Smooth muscle cell (in vitro differentiated cells): ENCODE results near the gene AHNAK. TPM values are rescaled to one million over a fixed set of nuclear protein-coding genes. Genes with fewer than 3 reads are reported as not detected.

Experiments
- DNase-seq: peaks from one replicate; lab custom pipeline; 2025; ENCODE audit not compliant: unreplicated experiment; lab: John Stamatoyannopoulos, UW
- H2AFZ ChIP-seq: fragments of 200-600 bp; sonication (generic); 2 replicates; pipeline ENCODE4 v1.6.0; 2016; ENCODE audit warnings: antibody characterized with exemption, low read depth, mild to moderate bottlenecking
- H3F3A ChIP-seq: fragments of 200-600 bp; sonication (generic); 2 replicates; pipeline ENCODE4 v1.6.0; 2017; ENCODE audit warnings: antibody characterized with exemption, low read depth
- H3K27ac ChIP-seq: fragments of 200-600 bp; sonication (generic); 2 replicates; pipeline ENCODE4 v1.5.1; 2016; ENCODE audit warnings: low read depth, mild to moderate bottlenecking
- H3K27me3 ChIP-seq: fragments of 200-600 bp; sonication (generic); 2 replicates; pipeline ENCODE4 v1.6.1; 2016; ENCODE audit warnings: low read depth, mild to moderate bottlenecking
- H3K36me3 ChIP-seq: fragments of 200-600 bp; sonication (generic); 2 replicates; pipeline ENCODE4 v1.5.1; 2016; ENCODE audit warnings: low read depth
- H3K4me1 ChIP-seq: fragments of 200-600 bp; sonication (generic); 2 replicates; pipeline ENCODE4 v1.5.1; 2016; ENCODE audit warnings: low read depth
- H3K4me2 ChIP-seq: fragments of 200-600 bp; sonication (generic); 2 replicates; pipeline ENCODE4 v1.6.0; 2016; ENCODE audit warnings: mild to moderate bottlenecking
- H3K4me3 ChIP-seq: fragments of 200-600 bp; sonication (generic); 2 replicates; pipeline ENCODE4 v1.5.1; 2016; ENCODE audit warnings: mild to moderate bottlenecking
- H3K79me2 ChIP-seq: fragments of 200-600 bp; sonication (generic); 2 replicates; pipeline ENCODE4 v1.6.0; 2016; ENCODE audit warnings: low read depth, mild to moderate bottlenecking
- H3K9ac ChIP-seq: fragments of 200-600 bp; sonication (generic); 2 replicates; pipeline ENCODE4 v1.6.0; 2016; ENCODE audit warnings: low read depth
- H3K9me3 ChIP-seq: fragments of 200-600 bp; sonication (generic); replicated peaks from 2 replicates; pipeline ENCODE4 v1.5.1; 2016; ENCODE audit warnings: low read depth
- H4K20me1 ChIP-seq: fragments of 200-600 bp; sonication (generic); 2 replicates; pipeline ENCODE4 v1.6.0; 2016; ENCODE audit warnings: low read depth
- WGBS: methylation state at CpG from one replicate; pipeline ENCODE4 v1.1.7; 2016; ENCODE audit warnings: low lambda C conversion rate; 5-methylcytosine and 5-hydroxymethylcytosine counted together
- polyA plus RNA-seq: library from polyadenylated mRNA; unstranded; fragments of >200 nt; fragmentation: Nextera tagmentation; extraction: Ambion mirVana; gene quantifications from 2 replicates; pipeline ENCODE4 v1.2.1, GENCODE V29; 2016
- total RNA-seq: library from RNA; depleted of rRNA; stranded (reverse); fragments of >200 nt; gene quantifications from 2 replicates; pipeline ENCODE4 v1.2.3, GENCODE V29; 2014
- TF ChIP-seq, protein P1 (sequence below): fragments of 200-600 bp; sonication (generic); IDR thresholded peaks from 2 replicates; pipeline ENCODE4 v1.5.1; 2017; ENCODE audit warnings: borderline replicate concordance, mild to moderate bottlenecking, antibody characterized with exemption; ENCODE audit not compliant: insufficient read depth, poor library complexity, severe bottlenecking

Gene AHNAK
- total and polyA plus RNA-seq, 2 experiments from 2014 or later, result 27.2 to 229 TPM

DNA sequence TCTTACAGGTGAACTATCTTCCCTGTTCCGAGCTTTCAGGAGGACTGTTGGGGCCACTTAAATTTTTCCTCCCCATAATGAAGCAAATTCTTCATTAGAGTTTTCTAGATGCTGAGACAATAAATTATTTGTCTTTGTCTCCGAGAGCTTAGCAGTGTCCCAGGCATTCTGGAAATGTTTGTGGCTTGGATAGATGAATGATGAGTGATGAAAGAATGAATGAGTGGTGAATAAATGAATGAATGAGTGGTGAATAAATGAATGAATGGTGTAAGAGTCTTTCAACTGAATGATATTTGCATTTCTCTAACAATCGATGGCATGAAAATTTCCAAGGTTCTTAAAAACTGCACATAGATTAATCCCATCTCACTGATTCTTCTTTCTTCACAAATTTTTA lies 52.8 kb downstream of the AHNAK start:
- Histone ChIP-seq H2AFZ (no peak overlapping the region), H3K4me2 (no peak overlapping the region), H4K20me1 (no peaks in the 10 kb centered on the region), H3K27me3 (no peaks in the 10 kb centered on the region), H3K79me2 (no peaks in the 10 kb centered on the region), H3K36me3 (no peaks in the 10 kb centered on the region), H3K9ac (no peak overlapping the region), H3K27ac (no peak overlapping the region), H3F3A (no peaks in the 10 kb centered on the region), H3K4me1 (no peaks in the 10 kb centered on the region), H3K4me3 (no peak overlapping the region), H3K9me3 (no peaks in the 10 kb centered on the region)
- no peak for DNase-seq
- WGBS, result 84% methylated on average over 3 of the region's 3 CpGs
- TF ChIP-seq, protein P1, sequence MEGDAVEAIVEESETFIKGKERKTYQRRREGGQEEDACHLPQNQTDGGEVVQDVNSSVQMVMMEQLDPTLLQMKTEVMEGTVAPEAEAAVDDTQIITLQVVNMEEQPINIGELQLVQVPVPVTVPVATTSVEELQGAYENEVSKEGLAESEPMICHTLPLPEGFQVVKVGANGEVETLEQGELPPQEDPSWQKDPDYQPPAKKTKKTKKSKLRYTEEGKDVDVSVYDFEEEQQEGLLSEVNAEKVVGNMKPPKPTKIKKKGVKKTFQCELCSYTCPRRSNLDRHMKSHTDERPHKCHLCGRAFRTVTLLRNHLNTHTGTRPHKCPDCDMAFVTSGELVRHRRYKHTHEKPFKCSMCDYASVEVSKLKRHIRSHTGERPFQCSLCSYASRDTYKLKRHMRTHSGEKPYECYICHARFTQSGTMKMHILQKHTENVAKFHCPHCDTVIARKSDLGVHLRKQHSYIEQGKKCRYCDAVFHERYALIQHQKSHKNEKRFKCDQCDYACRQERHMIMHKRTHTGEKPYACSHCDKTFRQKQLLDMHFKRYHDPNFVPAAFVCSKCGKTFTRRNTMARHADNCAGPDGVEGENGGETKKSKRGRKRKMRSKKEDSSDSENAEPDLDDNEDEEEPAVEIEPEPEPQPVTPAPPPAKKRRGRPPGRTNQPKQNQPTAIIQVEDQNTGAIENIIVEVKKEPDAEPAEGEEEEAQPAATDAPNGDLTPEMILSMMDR, result no peak

DNA sequence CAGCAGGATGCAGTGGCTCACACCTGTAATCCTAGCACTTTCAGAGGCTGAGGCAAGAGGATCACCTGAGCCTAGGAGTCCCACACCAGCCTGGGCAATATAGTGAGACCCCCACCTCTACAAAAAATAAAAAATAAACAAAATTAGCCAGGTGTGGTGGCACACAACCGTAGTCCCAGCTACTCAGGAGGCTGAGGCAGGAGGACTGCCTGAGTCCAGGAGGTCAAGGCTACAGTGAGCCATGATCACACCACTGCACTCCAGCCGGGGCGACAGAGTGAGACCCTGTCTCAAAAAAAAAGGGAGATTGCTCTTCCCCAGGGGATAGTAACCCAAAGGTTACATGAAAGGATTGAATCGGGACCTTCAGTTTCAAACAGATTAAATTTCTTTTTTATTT lies 54.0 kb downstream of the AHNAK start:
- no peaks in the 10 kb centered on the region for H3K36me3 ChIP-seq
- H2AFZ ChIP-seq, result no peak overlapping the region
- H4K20me1 ChIP-seq, result no peaks in the 10 kb centered on the region
- no peak overlapping the region for H3K27ac ChIP-seq
- H3K4me3 ChIP-seq, result no peak overlapping the region
- no peak overlapping the region for H3K9ac ChIP-seq
- 95% methylated on average over 4 of the region's 4 CpGs for WGBS
- TF ChIP-seq, protein P1, result no peak
- no peaks in the 10 kb centered on the region for H3K27me3 ChIP-seq
- H3F3A ChIP-seq, result no peaks in the 10 kb centered on the region
- H3K79me2 ChIP-seq, result no peaks in the 10 kb centered on the region
- no peaks in the 10 kb centered on the region for H3K4me1 ChIP-seq
- no peaks in the 10 kb centered on the region for H3K9me3 ChIP-seq
- H3K4me2 ChIP-seq, result no peak overlapping the region
- DNase-seq, result no peak

DNA sequence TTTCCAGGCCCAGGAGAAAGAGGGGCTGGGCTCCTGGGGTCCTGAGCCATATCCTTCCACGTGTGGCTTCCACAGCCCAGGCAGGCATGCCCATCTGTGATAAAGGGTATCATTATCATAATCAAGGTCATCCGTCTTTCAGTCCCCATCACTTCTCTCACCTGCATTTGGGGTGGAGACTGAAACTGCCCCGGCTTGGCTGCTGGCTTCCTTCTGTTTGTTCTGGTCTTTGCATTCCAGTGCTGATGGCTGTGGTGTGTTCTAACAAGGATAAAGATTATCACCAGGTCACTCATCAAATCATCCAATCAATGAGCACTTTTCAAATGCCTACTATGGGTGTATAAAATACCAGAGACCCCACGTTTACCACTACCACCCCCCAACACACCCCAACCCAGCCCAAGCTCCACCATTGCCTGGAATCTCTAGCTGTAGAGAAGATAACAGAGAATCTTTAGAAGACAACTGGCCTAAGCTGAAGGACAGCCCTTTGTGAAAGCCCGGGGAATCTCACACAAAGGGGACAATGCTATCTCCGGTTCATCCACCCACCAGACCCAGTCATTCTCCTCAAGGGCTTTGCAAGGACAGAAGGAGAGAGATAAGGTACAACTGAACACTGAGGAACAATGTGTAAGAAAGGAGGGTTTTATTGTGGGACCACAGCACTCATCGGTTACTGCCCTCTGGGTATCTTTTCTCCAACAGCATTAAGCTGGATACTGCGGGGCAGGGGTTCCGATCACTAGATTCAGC lies 54.9 kb downstream of the AHNAK start:
- TF ChIP-seq, protein P1, result no peak
- Histone ChIP-seq H3K79me2 (no peaks in the 10 kb centered on the region), H3K27me3 (no peaks in the 10 kb centered on the region), H3K4me1 (no peaks in the 10 kb centered on the region), H3K9ac (no peak overlapping the region), H3K9me3 (no peaks in the 10 kb centered on the region), H3F3A (no peaks in the 10 kb centered on the region), H3K36me3 (no peaks in the 10 kb centered on the region), H3K4me3 (no peak overlapping the region), H4K20me1 (no peaks in the 10 kb centered on the region), H2AFZ (no peak overlapping the region), H3K27ac (no peak overlapping the region), H3K4me2 (no peak overlapping the region)
- DNase-seq, result no peak
- 82% methylated on average over 9 of the region's 9 CpGs for WGBS

DNA sequence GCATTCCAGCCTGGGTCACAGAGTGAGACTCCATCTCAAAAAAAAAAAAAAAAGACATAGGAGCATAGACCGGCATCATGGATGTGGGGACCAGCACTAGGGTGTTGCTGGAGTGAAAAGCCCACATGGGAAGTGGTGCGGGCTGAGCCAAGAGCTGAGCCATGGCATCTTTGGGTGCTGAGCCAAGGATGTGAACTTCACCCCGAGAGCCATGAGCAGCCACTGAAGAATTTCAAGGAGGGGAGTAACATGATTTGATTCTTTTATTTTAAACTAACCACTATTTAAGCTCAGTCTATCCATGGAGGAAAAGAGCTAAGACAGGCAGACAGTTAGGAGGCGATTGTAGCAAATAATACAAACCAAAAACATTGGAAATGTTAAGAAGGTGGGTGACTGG lies 57.4 kb downstream of the AHNAK start:
- no peaks in the 10 kb centered on the region for H4K20me1 ChIP-seq
- no peaks in the 10 kb centered on the region for H3K36me3 ChIP-seq
- TF ChIP-seq, protein P1, result no peak
- no peaks in the 10 kb centered on the region for H3K9me3 ChIP-seq
- H3K79me2 ChIP-seq, result no peaks in the 10 kb centered on the region
- H3F3A ChIP-seq, result no peaks in the 10 kb centered on the region
- no peaks in the 10 kb centered on the region for H3K4me1 ChIP-seq
- no peak overlapping the region for H3K9ac ChIP-seq
- H2AFZ ChIP-seq, result no peak overlapping the region
- no peak overlapping the region for H3K4me3 ChIP-seq
- WGBS, result 94% methylated on average over 4 of the region's 4 CpGs
- no peak overlapping the region for H3K27ac ChIP-seq
- no peak overlapping the region for H3K4me2 ChIP-seq
- DNase-seq, result no peak
- no peaks in the 10 kb centered on the region for H3K27me3 ChIP-seq
